GM18951 (cell line): ENCODE measurements around the gene GRID2.
"Not testable (repeated sequence)": the region's sequence is repeated elsewhere in the genome, so short reads cannot be mapped to it uniquely, and the experiment has no call there.

Experiments used
- POLR2A ChIP-seq: IDR thresholded peaks from 4 replicates; pipeline ENCODE4 v1.6.1; 2011; ENCODE audit warnings: mild to moderate bottlenecking; ENCODE audit not compliant: insufficient read length, insufficient read depth; ENCODE audit errors: extremely low read depth
- in situ Hi-C: fragments of 300-500 bp; cut with MboI; formaldehyde crosslinking; loops from one replicate; pipeline ENCODE4 v1.12.0; 2022; ENCODE audit warnings: low sequenced_read_pairs, mixed read lengths, inconsistent platforms; ENCODE audit not compliant: unreplicated experiment

GRID2 gene

GRCh38 chr4:92303621-92304027 is at the start of gene GRID2:
Gene GRID2, plus strand, starts transcription at chr4:92303966.
- TF ChIP-seq POLR2A, result no peak
- in situ Hi-C loops, result no loop called here

GRCh38 chr4:92253986-92254671 is 49.6 kb upstream of the GRID2 start:
- TF ChIP-seq POLR2A, result no peak
- in situ Hi-C loops, result no loop called here

GRCh38 chr4:92254767-92255442 is 48.9 kb upstream of the GRID2 start:
- in situ Hi-C loops, result no loop called here
- TF ChIP-seq POLR2A, result no peak

- in situ Hi-C loops, result no loop called here
- no peak for TF ChIP-seq POLR2A
Observed at GRCh38 chr4:92255920-92256244, 47.9 kb upstream of the GRID2 start.

GRCh38 chr4:92257931-92258857 is 45.6 kb upstream of the GRID2 start:
- in situ Hi-C loops, result no loop called here

GRCh38 chr4:92261256-92261655 is 42.5 kb upstream of the GRID2 start:
- in situ Hi-C loops, result no loop called here

More at GRCh38 chr4:92257931-92258857, 45.6 kb upstream of the GRID2 start:
- no peak for TF ChIP-seq POLR2A

GRCh38 chr4:92262371-92262770 is 41.4 kb upstream of the GRID2 start:
- in situ Hi-C loops, result no loop called here
- TF ChIP-seq POLR2A, result no peak

More at GRCh38 chr4:92261256-92261655, 42.5 kb upstream of the GRID2 start:
- TF ChIP-seq POLR2A, result no peak

GRCh38 chr4:92263010-92263409 is 40.8 kb upstream of the GRID2 start:
- in situ Hi-C loops, result no loop called here
- TF ChIP-seq POLR2A, result no peak

GRCh38 chr4:92263575-92263974 is 40.2 kb upstream of the GRID2 start:
- in situ Hi-C loops, result no loop called here
- no peak for TF ChIP-seq POLR2A

- in situ Hi-C loops, result no loop called here
Observed at GRCh38 chr4:92264163-92264562, 39.6 kb upstream of the GRID2 start.

GRCh38 chr4:92265021-92265420 is 38.7 kb upstream of the GRID2 start:
- in situ Hi-C loops, result no loop called here
- TF ChIP-seq POLR2A, result no peak

More at GRCh38 chr4:92264163-92264562, 39.6 kb upstream of the GRID2 start:
- TF ChIP-seq POLR2A, result no peak

GRCh38 chr4:92265798-92266197 is 38.0 kb upstream of the GRID2 start:
- TF ChIP-seq POLR2A, result no peak
- in situ Hi-C loops, result no loop called here

GRCh38 chr4:92266521-92266920 is 37.2 kb upstream of the GRID2 start:
- TF ChIP-seq POLR2A, result no peak
- in situ Hi-C loops, result no loop called here

GRCh38 chr4:92268642-92269041 is 35.1 kb upstream of the GRID2 start:
- in situ Hi-C loops, result no loop called here
- no peak for TF ChIP-seq POLR2A

- no peak for TF ChIP-seq POLR2A
- in situ Hi-C loops, result no loop called here
Observed at GRCh38 chr4:92270908-92271307, 32.9 kb upstream of the GRID2 start.

- in situ Hi-C loops, result not testable (repeated sequence)
Observed at GRCh38 chr4:92271551-92271950, 32.2 kb upstream of the GRID2 start.

- in situ Hi-C loops, result not testable (repeated sequence)
Observed at GRCh38 chr4:92277057-92277881, 26.5 kb upstream of the GRID2 start.
